Brain pericyte (primary cell): ENCODE data around the gene OBSCN.
"Not testable (repeated sequence)": the region's sequence is repeated elsewhere in the genome, so short reads cannot be mapped to it uniquely, and the experiment has no call there.

ENCODE experiments used
- DNase-seq: peaks from one replicate; pipeline ENCODE4 v3.0.0-alpha.2; 2012; ENCODE audit warnings: low read depth, low spot score

The OBSCN gene

DNA sequence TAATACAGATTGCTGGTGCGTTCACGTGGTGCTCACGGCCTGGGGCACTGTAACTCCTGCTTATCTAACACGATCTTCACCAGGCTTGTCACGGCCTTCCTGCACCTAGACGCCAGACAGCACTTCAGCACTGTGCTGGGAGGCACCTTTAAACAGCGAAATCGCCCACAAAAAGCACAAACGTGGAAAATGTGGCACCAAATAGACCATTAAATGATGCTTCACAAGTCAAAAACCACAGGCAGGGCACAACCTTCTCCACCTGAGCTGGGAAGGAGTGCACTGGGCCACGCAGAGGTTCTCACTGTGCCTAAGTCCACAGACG, 22.2 kb upstream of the OBSCN start:
- DNase-seq = no peak

DNA sequence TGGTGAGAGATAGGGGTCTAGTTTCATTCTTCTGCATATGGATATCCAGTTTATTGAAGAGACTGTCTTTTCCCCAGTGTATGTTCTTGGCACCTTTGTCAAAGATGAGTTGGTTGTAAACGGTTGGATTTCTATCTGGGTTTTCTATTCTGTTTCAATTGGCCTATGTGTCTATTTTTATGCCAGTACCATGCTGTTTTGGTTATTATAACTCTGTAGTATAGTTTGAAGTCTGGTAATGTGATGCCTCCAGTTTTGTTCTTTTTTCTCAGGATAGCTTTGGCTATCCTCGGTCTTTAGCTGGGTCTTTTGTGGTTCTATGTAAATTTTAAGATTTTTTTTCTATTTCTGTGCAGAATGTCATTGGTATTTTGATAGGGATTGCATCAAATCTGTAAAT, 19.6 kb upstream of the OBSCN start:
- DNase-seq = not testable (repeated sequence)

DNA sequence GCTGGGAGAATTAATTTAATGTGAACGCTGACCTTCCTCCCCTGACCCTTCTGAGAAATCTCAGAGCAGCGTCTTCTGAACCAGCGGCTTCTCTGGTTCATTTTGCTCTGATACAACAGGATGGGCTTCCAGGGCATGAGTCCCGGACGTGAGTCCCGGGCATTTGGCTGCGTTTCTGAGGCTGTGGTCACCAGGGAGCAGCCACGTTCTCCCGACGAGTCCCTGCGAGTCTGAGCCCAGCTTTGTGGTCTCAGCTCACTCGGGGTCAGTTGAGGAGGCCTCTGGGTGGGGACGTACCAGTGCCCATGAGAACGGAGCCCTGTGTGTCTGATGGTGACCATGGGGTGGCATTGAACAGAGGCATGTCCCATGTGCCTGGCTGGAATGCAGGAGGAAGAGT, 17.7 kb upstream of the OBSCN start:
- DNase-seq = no peak

DNA sequence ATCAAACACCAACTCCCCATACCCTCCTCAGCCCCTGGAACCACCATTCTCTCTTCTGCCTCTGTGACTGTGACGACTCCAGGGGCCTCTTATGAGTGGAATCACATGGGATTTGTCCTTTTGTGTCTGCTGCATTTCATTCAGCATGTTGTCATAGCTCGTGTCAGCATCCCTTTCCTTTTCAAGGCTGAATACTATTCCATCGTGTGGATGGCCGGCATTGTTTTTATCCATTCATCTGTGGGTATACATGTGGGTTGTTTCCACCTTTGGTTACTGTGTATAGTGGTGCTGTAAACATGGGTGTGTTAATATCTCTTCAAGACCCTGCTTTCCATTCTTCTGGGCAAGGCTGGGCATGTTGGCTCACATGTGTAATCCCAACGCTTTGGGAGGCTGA, 17.1 kb upstream of the OBSCN start:
- DNase-seq = no peak

DNA sequence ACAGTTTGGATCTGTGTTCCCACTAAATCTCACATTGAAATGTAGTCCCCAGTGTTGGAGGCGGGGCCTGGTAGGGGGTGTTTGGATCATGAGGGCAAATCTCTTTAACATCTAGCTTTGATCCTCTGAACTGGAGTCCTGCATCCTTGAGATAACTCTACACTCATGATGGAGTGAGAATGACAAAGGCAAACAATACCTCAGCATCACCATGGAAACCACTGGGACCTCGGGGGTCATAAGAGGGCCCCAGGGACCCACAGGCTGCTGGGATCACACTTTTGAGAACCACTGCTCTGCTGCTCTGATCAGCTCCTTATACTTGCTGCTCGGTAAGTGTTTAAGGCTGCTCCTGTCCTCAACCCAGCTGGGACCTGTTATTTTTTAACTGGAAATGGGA, 13.4 kb upstream of the OBSCN start:
- DNase-seq = no peak

DNA sequence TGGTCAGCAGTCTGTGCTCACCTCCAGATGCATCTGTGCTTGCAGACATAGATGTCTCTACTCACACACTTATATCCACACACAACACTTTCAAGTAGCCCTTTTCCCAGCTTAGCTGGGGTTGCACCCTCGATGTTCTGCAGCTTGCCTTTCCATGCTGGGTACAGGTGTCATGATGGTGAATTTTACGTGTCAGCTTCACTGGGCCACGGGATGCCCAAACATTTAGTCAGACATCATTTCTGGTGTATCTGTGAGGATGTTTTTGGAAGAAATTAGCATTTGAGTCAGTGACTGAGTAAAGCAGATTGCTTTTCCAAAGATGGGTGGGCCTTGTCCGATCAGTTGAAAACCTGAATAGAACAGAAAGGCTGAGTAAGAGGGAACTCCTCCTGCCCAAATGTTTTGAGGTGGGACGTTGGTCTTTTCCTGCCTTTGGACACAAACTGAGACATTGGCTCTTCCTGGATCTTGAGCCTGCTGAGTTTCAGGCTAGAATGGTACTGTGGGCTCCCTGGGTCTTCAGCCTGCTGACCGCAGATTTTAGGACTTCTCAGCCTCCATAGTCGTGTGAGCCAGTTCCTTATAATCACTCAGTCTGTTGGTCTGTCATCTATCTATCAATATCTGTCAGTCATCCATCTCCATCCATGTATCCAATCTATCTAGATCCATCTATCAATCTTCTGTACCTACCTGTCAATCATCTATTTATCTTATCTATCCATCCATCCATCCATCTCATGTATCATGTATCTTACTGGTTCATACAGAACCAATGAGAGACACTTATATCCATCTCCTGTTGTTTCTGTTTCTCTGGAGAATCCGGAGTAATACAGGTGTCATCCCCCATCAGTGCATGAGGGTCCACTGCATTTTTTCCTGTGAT, 12.7 kb upstream of the OBSCN start:
- no peak for DNase-seq

DNA sequence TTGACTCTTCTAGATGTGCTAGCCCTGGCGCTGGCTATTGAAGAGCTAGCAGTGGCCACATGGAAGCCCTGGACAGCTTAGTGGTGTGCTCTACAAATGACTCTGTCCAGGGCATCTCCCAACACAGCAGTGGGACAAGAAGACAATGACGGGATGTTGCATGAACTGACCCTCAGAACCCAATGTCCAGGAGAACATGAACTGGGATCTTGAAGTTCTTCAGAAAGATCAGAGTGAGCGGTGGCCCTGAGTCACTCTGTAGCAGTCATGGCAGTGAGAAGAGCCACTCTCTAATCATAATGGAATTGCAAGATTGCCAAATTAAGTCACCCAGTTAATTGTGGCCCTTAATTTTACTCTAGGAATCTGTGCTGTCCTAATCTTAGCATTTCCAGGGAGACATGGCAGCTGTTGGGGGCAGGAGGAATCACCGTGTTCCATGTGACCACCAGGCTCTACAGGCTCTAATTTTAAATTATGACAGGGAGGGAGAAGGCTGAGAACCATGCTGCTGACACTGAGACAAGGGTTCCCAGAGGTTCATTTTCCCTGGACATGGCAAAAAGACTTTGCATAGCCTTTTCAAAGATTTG, 10.2 kb upstream of the OBSCN start:
- no peak for DNase-seq

DNA sequence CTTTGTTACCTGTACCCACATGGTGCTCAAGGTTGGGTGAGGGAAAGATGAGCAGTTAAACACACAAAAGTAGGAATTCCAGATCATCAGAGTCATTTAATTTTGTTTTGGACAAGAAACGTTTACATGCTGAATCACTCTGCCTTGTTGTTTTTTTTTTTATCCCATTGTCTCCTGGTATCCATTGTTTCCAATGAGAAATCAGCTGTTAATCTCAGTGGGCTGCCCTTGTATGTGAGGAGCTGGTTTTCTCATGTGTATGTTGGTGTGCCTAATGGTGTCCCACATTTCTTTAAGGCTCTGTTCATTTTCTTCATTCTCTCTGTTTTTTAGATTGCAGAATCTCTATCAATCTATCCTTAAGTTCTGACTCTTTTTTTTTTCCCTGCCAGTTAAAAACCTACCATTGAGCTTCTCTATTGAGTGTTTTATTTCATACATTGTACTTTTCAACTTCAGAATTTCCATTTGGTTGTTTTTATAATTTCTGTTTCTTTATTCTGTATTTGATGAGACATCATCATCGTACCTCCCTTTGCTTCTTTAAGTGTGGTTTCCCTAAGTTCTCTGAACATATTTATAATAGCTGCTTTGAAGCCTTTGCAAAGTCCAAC, 8.8 kb upstream of the OBSCN start:
- DNase-seq = no peak

DNA sequence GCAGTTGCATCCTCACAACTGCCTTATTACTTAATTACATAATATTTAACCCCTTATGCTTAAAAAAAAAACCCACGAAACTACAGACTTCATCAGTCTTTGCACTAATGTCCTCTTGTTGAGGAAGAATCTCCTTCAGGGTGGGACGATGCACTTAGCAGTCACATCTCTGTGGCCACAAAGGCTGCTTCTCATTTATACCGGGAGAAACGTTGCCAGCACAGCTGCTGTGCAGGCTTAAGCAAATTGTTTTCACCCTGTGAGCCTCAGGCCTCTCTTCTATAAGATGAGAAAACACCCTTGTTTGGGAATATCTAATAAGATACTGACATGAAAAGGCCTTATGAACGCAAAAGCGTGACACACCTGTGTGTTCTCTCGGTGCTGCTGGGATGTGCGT, 2.9 kb upstream of the OBSCN start:
- no peak for DNase-seq

DNA sequence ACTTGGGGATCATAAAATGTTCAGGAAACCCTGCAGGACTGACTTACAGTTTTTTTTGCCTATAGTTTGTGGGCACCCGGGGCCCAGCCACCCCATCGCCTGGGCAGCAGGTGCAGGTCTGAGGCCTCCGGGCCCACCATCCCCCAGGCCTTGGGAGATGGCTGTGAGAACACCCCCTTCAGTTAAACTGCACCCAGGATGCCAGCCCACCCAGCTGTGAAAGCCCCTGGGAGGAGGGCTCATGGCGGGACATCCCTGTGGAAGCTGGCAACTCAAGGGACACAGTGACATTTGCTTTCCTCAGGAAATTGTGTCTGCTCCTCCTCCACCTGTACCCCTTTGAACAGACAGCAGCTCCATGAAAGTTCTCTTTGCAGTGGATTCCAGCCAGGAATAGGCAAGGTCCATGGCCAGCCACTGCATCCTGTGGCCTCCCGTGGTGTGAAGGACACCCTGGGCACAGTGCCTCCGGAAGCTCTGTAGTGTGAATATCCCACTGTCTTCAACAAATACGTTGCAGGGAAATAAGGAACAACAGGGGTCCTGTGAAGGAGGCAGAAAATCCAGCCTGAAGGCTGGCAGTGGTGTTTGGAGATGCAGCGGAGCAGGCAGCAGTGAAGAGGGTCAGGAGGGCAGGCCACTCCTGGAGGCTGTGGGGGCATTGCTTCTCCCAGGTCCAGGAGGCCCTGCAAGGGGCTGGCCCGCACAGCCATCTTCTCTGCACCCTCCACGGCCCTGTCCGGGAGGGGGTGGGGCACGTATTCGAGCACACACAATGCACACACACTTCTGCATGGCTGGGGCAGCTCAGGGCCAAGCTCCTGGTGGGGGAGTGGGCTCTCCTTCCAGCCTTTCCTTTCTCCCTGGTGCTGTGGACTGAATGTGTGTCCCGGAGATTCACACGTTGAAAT, 2.1 kb upstream of the OBSCN start:
- no peak for DNase-seq

DNA sequence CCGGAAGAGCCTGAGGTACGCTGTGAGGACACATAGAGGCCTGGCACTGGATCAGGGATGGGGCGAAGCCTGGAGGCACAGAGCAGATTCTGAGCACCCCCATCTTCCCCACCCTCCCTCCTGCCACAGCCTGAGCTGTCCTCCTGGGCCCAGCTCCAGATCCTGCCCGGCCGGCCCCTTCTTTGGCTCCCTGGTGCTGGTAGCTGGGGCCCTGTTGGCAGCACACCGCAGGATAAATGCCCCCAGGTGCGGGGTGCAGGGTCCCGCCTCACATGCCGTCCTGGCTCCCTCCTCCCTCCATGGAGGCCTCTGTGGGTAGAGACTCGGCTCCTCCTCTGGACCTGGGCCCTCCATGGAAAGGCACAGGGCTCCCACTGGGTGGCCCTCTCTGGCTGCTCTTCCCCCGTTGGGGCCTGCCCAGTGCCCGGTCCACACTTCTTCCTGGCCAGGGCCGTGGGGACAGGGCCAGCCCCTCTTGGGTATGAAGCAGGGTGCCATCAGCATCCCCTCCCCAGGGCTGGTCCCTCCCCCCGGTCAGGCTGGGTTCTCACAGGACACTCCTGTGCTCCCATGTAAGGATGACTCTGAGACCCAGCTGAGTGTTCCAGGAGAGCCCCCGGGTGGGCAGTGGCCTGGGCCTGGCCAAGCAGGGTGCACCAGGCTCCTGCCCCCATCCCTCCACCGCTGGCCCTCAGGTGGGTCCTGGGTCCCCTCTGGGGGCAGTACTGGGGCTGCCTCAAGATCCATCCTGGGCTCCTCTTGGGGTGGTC, 1.1 kb upstream of the OBSCN start:
- DNase-seq = no peak

DNA sequence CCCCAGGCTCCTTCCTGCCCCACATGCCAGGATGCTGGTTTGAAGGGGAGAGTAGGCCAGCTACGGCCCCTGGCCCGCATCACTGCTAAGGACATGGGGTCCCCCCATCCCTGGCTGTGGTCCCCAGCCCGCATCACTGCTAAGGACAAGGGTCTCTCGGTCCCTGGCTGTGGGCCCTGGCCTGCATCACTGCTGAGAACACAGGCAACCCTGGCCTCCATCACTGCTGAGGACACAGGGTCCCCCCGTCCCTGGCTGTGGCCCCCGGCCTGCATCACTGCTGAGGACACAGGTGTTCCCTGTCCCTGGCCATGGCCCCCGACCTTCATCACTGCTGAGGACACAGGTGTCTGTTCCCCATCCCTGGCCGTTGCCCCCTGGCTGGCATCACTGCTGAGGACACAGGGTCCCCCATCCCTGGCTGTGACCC, 448 bp upstream of the OBSCN start:
- DNase-seq = no peak

DNA sequence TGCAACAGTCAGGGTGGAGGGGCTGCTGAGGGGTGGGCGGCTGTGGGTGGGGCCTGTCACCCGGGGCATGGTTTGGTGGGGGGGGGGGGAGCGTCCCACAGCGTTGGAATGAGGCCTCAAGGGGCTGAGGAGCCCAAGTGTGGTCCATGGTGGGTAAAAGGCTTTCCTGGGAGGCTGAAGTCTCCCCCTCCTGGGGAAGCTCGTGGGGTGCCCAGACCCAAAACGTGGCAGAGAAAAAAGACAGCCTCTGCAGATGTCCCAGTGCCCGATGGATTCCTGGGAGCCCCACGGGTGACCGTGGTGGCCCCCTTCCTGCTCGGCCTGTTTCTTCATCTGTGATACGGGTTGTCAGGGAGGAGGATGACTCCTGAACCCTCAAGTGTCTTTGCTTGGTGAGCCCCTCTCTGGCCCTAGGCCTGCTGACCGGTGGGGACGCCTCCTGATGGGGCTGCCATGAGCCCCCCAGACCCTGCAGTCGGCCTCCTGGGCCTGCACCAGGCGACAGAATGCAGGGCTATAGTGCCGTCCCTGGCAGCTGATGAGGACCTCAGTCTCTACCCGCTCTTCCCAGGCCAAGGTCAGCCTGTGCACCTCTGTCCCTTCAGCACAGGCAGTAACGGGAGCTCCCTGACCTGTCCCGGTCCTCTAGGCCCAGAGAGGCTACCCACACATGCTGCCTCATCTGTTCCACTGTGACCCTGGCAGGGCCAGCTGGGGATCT, 1.1 kb downstream of the OBSCN start:
- DNase-seq = no peak

DNA sequence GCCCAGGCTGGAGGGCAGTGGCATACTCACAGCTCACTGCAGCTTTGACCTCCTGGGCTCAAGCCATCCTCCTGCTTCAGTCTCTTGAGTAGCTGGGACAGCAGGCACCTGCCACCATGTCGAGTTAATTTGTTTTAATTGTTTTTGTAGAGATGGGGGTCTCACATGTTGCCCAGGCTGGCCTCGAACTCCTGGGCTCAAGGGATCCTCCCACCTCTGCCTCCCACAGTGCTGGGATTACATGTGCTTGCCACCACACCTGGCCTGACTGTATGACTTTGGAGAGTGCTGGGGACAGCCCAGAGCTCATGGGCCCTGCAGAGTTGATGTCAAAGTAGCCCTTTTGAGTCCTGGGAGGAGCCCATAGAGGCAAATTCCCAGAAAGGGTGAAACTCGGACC, 1.8 kb downstream of the OBSCN start:
- no peak for DNase-seq

DNA sequence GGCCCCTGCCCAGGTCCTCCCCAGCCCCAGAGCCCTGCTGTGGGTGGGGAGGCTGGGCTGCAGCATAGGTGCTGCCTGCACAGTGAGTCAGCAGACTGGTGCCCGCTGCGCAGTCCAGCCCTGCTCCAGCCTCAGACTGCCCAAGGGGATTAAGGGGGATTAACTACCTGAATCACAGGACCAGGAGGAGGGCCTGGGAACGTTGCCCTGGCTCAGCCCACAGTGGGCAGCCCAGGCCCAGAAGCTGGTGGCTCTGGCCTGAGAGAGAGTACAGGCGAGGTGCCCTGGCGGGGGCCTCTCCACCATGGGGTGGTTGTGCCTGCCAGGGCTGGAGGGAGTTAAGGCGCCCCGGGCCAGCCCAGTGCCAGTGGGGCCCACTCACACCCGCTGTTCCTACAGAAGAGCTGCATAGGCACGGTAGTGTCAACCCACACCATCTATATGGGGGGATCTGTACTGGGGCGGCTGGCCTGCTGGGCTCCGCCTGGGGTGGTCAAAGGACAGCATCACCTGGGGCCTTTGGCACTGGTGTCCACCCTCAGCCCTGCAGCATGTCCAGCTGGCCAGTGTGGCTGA, 2.3 kb downstream of the OBSCN start:
- DNase-seq = no peak

DNA sequence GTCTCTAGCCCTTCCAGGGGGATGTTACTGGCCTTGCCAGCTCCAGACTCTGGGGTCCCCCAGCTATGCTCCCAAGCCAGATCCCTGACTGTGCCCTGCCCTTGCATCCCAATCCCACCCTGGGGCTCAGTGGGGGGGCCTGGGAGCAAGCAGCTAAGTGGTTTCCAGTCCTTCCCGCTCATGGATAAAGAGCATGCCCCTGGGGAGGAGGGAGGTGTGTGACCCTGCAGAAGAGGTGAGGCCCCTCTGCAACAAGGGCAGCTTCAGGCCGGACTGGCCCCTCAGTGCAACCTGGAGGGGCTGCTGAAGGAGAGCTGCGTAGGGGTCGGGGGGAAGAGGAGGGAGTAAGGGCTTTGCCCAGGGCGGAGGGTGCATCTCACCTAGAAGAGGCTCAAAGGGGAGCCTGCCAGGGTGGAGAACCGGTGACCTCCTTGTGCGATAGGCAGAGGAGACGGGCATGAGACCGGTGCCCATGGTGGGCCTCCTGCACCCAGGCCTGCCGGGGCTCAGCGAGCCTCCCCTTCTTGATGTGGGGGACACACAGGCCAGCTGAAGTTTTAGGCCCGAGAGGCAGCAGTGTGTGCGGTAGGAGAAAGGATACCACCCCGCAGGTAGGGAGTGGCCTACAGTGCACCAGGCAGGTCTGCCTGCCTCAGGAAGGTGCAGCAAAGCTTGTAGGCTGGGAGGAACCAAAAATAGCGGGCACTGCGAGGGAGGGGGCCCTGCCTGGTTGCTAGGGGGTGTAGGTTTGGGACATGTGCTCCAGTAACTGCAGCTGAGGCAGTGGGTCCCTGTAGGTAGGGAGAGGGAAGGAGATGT, 3.1 kb downstream of the OBSCN start:
- no peak for DNase-seq

DNA sequence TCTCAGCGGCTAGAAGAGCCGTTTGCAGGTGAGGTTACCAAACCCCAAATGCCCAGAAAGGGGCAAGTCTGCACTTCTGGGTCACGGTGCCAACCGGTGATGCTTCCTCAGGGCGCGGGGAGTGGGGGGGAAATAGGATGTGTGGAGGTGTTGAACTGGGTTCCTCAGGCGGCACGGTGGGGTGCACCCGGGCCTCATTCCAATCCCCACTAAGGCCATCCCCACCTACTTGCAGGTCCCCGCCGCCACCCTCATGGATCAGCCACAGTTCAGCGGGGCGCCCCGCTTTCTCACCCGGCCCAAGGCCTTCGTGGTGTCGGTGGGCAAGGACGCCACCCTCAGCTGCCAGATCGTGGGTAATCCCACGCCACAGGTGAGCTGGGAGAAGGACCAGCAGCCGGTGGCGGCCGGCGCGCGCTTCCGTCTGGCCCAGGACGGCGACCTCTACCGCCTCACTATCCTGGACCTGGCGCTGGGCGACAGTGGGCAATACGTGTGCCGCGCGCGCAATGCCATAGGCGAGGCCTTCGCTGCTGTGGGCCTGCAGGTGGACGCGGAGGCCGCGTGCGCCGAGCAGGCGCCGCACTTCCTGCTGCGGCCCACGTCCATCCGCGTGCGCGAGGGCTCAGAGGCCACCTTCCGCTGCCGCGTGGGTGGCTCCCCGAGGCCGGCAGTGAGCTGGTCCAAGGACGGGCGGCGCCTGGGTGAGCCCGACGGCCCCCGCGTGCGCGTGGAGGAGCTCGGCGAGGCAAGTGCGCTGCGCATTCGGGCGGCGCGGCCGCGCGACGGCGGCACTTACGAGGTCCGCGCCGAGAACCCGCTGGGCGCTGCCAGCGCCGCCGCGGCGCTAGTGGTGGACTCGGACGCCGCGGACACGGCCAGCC, 3.9 kb downstream of the OBSCN start:
- DNase-seq = no peak

DNA sequence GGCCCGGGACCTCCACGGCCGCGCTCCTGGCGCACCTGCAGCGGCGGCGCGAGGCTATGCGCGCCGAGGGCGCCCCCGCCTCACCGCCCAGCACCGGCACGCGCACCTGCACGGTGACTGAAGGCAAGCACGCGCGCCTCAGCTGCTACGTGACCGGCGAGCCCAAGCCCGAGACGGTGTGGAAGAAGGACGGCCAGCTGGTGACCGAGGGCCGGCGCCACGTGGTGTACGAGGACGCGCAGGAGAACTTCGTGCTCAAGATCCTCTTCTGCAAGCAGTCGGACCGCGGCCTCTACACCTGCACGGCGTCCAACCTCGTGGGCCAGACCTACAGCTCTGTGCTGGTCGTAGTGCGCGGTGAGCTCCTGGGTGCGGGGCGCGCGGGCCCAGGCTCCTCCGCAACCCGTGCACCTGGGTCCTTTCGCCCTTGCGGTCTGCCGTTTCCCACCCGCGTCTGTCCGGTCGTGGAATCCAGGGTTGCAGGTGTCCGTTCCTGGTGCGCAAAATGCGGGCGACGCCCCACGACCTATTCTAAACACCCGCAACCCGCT, 4.6 kb downstream of the OBSCN start:
- DNase-seq = no peak
